ENCODE data around the gene ADGRA1.

DNA sequence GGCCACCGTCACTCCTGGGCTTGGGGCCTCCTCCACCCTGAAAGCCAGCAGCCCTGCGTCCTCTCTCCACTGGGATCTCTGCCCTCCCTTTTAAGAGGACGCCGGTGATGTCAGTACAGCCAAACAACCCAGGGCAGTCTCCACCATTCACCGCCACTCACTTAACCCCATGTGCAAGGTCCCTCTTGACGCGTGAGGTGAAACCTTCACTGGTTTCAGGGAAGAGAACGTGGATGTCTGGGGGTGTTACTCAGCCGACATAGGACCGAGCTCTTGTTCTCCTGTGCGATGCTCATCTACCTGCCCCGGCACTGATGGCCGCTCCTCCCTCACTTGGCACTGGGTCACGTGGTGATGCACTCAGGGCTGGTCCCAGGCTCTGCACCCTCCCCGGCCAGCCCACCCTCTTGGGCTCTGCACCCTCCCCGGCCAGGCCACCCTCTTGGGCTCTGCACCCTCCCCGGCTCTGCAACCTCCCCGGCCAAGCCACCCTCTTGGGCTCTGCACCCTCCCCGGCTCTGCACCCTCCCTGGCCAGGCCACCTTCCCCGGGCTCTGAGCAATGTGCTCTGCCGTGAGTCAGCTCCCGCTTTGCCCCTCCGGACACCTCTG is 36.1 kb downstream of the ADGRA1 start:
- TF ChIP-seq, protein P1, sequence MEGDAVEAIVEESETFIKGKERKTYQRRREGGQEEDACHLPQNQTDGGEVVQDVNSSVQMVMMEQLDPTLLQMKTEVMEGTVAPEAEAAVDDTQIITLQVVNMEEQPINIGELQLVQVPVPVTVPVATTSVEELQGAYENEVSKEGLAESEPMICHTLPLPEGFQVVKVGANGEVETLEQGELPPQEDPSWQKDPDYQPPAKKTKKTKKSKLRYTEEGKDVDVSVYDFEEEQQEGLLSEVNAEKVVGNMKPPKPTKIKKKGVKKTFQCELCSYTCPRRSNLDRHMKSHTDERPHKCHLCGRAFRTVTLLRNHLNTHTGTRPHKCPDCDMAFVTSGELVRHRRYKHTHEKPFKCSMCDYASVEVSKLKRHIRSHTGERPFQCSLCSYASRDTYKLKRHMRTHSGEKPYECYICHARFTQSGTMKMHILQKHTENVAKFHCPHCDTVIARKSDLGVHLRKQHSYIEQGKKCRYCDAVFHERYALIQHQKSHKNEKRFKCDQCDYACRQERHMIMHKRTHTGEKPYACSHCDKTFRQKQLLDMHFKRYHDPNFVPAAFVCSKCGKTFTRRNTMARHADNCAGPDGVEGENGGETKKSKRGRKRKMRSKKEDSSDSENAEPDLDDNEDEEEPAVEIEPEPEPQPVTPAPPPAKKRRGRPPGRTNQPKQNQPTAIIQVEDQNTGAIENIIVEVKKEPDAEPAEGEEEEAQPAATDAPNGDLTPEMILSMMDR (IDR thresholded peaks at IDR 0.05), result no peak
- no peak for TF ChIP-seq POLR2A (IDR thresholded peaks at IDR 0.05)
